Activated CD4-positive, alpha-beta T cell treated with anti-CD3 and anti-CD28 coated beads, Interleukin-10, Interleukin-2, amounts not matched to agents 100 ng/mL and 50 ng/mL, durations not matched to agents 16 hours and 8 hours (primary cell): ENCODE measurements around the gene PRG2.
"Not testable (repeated sequence)": the region's sequence is repeated elsewhere in the genome, so short reads cannot be mapped to it uniquely, and the experiment has no call there.

Source experiments
- DNase-seq: peaks from one replicate; pipeline ENCODE4 v3.0.0-alpha.2; 2020

Gene PRG2

DNA sequence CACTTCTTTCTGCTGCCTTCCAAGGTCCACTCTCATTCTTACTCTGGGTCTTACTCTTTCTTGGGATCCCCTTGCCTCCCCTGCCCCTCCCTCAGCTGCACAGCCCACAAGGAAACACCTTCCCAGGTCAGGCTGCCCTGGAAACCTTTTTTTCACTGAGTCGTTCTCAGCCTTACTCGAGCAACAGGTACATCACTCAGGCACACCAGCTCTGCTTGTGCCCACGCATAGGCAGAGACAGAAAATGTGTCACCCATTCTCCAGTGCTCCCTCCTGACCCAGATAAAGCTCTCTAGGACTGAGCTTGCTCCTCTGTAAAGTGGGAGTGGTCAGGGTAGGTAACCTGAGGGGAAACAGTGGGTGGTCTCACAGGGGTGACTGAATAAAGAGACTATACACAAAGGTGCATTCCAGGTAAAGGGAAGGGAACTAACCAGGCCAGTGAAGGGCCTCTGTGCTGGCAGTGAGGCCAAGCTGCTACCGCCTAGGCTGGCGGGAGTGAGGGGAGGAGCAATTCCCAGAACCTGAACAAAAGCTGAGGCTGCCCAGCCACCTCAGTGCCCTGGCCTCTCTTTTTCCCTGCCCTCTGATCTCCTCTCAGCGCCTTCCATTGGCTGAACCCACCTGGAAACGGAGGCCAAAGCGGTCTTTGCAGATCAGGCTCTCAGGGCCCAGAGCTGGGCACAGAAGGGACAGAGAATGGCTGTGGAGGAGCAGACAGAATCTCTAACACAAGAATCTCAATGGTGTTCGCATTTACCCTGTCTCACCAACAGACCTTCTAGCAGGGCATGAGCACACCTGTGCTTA is 25.4 kb downstream of the PRG2 start:
- no peak for DNase-seq

GRCh38 chr11:57363131-57364080 is 27.0 kb downstream of the PRG2 start:
- no peak for DNase-seq

DNA sequence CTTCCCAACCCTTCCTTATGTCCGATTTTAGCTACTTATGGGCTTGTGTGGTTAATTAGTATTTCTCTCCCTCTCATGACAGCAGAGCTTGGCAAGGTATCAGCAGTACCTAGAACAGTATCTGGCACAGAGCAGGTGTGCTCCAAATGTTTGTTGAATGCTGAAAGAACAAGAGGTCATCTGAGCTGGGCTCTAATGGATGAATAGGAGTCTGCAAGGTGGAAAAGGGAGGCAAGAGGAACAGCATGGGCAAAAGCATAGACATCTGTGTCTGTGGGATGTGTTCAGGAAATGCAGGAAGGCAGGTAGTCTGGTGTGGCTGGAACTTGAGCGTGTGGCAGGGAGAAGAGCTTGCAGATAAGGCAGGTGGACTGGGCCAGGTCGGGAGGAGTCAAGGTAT is 28.5 kb downstream of the PRG2 start:
- DNase-seq: no peak

DNA sequence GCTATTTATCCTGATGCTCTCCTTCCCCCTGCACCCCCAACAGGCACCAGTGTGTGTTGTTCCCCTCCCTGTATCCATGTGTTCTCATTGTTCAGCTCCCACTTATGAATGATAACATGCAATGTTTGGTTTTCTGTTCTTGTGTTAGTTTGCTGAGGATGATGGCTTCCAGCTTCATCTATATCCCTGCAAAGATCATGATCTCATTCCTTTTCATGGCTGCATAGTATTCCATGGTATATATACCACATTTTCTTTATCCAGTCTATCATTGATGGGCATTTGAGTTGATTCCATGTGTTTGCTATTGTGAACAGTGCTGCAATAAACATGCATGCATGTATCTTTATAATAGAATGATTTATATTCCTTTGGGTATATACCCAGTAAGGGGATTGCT is 29.0 kb downstream of the PRG2 start:
- not testable (repeated sequence) for DNase-seq

- DNase-seq: no peak
Measured at GRCh38 chr11:57360991-57361390, 29.5 kb downstream of the PRG2 start.

DNA sequence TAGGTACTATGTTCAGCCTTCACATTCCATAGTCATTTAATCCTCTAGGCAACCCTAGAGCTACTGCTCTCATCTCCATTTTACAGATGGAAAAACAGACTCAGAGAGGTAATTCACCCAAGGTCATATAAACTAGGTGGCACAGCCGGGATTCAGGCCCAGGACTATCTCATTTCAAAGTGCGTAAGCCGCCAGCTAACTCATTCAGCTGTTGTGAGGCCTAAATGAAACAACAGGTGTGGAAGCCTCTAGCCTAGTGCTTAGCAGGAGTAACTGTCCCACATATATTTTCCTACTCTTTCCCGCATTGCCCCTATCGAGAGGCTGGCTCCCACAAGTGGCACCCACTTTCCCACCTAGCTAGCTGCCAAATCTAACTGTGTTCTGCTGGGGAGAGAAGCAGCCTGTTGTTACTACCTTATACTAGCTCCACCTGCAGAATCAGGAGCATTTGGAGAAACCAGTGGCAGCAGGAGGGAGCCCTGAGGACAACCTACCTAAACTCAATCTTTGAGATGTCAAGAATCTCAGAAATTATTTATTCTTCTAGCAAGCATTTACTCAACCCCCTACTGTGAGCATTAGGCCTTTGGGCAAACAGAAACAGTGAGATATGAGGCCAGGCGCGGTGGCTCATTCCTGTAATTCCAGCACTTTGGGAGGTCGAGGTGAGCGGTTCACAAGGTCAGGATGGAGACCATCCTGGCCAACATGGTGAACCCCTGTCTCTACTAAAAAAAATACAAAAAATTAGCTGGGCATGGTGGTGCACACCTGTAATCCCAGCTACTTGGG is 30.4 kb downstream of the PRG2 start:
- DNase-seq: no peak

DNA sequence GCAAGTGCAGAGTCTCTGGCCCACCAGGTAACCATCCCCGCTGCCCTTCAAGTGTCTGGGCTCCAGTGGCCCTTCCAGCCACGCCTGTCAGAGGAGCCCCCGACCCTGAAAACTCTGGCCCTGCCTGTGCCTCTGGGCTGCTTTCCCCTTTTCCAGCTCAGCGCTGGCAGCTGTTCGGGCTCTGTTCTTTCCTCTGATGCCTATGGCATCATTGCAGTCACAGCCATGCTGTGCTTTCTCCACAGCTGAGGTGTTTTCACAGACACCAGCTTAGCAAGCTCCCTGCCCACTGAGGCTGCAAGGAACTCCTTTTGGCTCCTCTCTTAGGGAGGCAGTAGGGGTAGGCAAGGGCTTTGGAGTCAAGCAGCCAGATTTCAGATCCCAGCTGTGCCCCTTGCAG is 31.1 kb downstream of the PRG2 start:
- no peak for DNase-seq

GRCh38 chr11:57358991-57359390 is 31.5 kb downstream of the PRG2 start:
- no peak for DNase-seq

- no peak for DNase-seq
Measured at GRCh38 chr11:57358543-57358961, 31.9 kb downstream of the PRG2 start.

DNA sequence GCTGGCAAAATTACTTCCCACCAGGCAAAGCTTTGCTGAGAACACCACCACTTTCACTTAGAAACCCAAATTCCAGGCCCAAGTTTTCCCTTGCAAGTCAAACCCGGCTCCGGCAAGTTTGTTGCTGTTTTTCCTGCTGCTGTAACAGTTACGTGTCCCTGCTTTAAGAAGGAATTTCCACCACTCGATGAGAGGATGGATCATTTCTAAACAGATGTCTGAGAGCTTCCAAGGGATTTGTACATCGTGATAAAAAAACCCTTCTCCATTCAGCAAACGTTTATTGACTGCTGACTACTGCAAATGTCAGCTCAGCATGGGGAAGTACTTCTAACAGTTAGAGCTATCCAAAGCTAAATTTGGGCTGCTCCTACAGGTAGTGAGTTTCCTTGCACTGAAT is 32.6 kb downstream of the PRG2 start:
- no peak for DNase-seq

GRCh38 chr11:57357310-57357709 is 33.1 kb downstream of the PRG2 start:
- DNase-seq: no peak

- no peak for DNase-seq
Measured at GRCh38 chr11:57356268-57356667, 34.2 kb downstream of the PRG2 start.

- no peak for DNase-seq
Measured at GRCh38 chr11:57354699-57355098, 35.8 kb downstream of the PRG2 start.

DNA sequence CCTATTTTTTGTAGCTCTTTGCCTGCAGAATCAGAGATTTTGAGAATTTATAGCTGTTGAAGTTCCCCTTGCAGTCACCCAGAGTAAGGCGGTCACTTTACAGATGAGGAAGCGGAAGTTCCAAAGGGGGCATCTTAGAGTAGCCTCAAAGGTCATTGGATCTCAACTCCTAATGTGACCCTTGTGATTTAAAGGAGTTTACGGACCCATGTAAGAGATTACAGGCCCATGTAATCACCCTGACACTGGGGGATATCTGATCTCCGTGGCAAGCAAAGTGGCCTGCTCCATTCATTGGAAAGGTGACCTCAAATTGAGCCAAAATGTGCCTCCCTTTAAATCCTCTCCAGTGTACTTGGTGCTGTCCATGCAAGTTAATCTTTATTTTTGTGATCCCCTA is 36.6 kb downstream of the PRG2 start:
- DNase-seq: no peak

DNA sequence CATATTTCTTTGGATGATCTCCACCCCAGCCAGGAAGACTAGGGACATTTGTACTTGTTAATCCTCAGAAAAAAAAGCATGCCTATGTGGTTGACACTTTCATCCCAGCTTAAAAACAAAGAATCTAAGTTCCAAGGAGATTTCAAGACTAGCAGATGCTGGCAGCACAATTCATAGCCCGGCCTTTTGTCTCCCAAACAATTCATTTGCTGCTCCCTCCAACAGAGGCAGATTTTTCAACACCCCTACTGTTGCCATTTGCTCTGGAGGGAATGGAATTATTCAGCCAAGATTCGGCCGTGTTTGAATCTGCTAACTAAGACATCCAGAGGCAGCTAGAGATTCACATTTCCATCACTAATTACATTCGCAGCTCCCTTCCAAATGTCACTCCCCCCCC is 37.0 kb downstream of the PRG2 start:
- no peak for DNase-seq

GRCh38 chr11:57353036-57353435 is 37.4 kb downstream of the PRG2 start:
- DNase-seq: no peak

- peak; percentile 60 for DNase-seq
Measured at GRCh38 chr11:57349491-57350274, 40.8 kb downstream of the PRG2 start.

GRCh38 chr11:57348636-57349313 is 41.7 kb downstream of the PRG2 start:
- DNase-seq: no peak

DNA sequence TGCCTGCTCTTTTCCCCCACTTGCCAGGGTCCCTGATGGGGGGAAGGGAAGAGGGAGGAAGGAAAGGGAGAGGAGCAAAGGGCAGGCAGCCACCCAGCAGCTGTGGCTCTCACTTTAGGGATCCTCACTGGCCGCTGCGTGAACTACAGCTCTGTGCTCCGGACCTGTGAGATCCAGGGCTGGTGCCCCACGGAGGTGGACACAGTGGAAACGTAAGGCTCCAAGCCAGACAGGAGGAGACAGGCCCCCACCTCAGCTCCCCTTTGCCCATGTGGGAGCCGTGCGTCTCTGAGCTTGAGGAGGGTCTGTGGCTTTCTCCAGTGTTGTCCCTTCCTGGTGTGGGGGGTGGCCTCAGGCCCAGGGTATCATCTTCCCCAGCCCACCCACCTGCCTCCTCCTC is 42.4 kb downstream of the PRG2 start:
- DNase-seq: no peak

DNA sequence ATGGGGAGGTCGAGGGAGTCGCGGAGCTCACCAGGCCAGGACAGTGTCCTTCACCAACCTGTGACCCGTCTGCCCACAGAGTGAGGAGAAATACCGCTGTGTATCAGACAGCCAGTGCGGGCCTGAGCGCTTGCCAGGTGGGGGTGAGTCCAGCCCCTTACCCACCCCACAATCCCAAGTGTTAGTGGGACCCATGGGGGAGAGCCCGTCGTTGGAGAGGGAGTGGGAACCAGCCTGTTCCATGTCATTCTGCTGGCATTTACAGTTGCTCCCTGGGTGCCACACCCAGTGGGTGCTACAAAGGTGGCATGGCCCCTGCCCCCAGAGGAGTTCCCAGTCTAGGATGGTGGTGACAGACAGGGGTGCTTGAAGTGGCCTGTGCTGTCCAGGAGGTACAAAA is 43.1 kb downstream of the PRG2 start:
- DNase-seq: no peak

DNA sequence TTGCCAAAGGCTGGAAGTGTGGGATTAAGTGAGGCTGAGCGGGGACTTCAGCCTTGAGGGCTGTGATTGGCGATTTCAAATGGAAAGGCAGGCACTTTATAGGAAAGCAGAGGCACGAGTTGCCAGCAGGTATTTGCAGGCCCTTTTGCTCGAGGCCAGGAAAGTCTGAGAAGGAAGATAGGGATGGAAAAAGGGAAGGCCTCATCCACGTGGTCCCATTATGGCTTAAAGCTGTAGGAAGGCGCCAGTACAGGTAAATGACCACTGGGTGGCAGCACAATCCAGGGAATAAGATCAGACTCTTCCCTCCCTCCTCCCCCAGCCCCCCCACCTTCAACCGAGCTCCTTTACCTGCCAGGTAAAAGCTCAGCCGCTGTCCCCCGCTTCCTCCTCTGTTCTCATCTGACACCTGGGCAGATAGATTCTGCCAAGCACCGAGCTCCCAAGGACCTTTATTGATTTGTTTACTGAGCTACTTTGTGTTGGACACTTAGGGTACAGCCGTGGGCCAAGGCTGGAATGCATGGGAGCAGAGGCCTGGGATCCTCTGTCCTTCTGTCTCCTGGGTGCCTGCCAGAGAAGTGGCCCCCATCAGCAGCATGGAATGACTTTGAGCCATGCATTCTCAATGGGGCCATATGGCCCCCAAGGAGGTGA is 44.8 kb downstream of the PRG2 start:
- peak; percentile 72 for DNase-seq
